Measurements from ENCODE around the gene PVALEF. TPM values are rescaled to one million over a fixed set of nuclear protein-coding genes. Genes with fewer than 3 reads are reported as not detected.

The PVALEF gene
- total RNA-seq = not detected

DNA sequence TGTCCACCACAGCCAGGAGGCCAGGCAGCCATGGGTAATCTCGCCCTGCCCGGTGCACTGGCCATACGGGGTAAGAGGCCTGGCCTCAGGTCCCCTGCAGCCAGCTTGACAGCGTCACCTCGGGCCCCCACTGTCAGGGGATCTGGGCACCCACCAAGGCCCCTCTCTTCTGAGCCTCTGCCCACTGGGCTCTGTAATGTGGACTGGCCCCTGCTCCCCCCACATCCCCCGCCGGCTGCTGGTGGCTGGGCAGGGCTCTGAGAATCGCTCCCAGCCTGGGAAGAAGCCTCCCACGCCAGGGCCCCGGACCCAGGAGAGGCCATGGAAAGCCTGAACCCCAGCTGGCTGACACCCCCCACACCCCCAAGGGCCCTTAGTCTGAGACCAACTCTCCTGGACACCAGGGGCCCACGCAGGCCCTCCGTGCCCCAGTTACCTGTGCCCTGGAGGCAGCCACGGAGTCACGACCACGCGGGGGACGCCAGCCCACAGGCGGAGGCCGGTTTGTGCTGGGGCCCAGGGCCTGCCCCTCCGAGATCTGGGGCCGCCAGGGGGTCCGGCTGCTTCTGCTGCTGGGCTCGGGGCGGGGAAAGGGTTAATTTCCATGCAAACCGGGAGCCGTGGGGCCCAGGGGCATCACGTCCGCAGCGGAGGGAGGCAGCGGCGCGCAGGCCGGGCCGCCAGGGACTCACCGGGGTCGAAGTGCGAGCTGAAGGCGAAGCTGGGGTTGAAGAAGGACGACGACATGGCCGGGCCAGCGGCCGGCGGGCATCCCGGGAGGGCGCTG, at the start of gene PVALEF:
Gene PVALEF (plus strand): TSS at position 262 of the 787 bp plus-strand sequence. CDS start 15,720 bp downstream, outside the sequence.
- intact Hi-C loops (cut with DNase I) = no loop called here
- no peaks in the 10 kb centered on the region for H3K36me3 ChIP-seq
- peaks cover 10 to 14% of the 10 kb centered on the region in 2 donors for H3K4me1 ChIP-seq
- 0 to 45% methylated on average over 6 to 9 of the region's 46 CpGs for WGBS, 2 donors
- no peak within 1 kb of the TSS for H3K27ac ChIP-seq
- no peaks in the 10 kb centered on the region for H3K9me3 ChIP-seq
- H3K4me3 ChIP-seq (replicated peaks in 1 of 3) = peak within 1 kb of the TSS; percentile 0 to 34 (median 11)
- DNase-seq = peak; percentile 16 to 18
- TF ChIP-seq, protein P1, sequence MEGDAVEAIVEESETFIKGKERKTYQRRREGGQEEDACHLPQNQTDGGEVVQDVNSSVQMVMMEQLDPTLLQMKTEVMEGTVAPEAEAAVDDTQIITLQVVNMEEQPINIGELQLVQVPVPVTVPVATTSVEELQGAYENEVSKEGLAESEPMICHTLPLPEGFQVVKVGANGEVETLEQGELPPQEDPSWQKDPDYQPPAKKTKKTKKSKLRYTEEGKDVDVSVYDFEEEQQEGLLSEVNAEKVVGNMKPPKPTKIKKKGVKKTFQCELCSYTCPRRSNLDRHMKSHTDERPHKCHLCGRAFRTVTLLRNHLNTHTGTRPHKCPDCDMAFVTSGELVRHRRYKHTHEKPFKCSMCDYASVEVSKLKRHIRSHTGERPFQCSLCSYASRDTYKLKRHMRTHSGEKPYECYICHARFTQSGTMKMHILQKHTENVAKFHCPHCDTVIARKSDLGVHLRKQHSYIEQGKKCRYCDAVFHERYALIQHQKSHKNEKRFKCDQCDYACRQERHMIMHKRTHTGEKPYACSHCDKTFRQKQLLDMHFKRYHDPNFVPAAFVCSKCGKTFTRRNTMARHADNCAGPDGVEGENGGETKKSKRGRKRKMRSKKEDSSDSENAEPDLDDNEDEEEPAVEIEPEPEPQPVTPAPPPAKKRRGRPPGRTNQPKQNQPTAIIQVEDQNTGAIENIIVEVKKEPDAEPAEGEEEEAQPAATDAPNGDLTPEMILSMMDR (IDR thresholded peaks at IDR 0.05) = no peak
- no peak for TF ChIP-seq POLR2A (IDR thresholded peaks at IDR 0.05)
- no peaks in the 10 kb centered on the region for H3K27me3 ChIP-seq

- peak; percentile 24 to 27 for DNase-seq
- 84 to 91% methylated on average over 15 to 16 of the region's 22 CpGs for WGBS, 2 donors
- Histone ChIP-seq H3K4me1 (peaks cover 6 to 13% of the 10 kb centered on the region in 2 donors), H3K27ac (no peak overlapping the region), H3K27me3 (no peaks in the 10 kb centered on the region), H3K4me3 (replicated peaks in 1 of 3) (no peak overlapping the region), H3K36me3 (no peaks in the 10 kb centered on the region), H3K9me3 (no peaks in the 10 kb centered on the region)
- intact Hi-C loops (cut with DNase I) = no loop called here
- TF ChIP-seq, protein P1 (IDR thresholded peaks at IDR 0.05) = no peak
- no peak for TF ChIP-seq POLR2A (IDR thresholded peaks at IDR 0.05)
These were observed 49.4 kb upstream of the PVALEF start for GRCh38 chr17:81115749-81116464.

- DNase-seq = no peak
- H3K27ac ChIP-seq = no peak overlapping the region
- intact Hi-C loops (cut with DNase I) = no loop called here
- H3K27me3 ChIP-seq = no peaks in the 10 kb centered on the region
- no peak overlapping the region for H3K4me3 ChIP-seq (replicated peaks in 1 of 3)
- no peaks in the 10 kb centered on the region for H3K36me3 ChIP-seq
- peaks cover 6 to 13% of the 10 kb centered on the region in 2 donors for H3K4me1 ChIP-seq
- TF ChIP-seq POLR2A (IDR thresholded peaks at IDR 0.05) = no peak
- TF ChIP-seq, protein P1 (IDR thresholded peaks at IDR 0.05) = no peak
- WGBS, 2 donors = 90 to 96% methylated on average over 5 of the region's 8 CpGs
- H3K9me3 ChIP-seq = no peaks in the 10 kb centered on the region
These were observed 48.6 kb upstream of the PVALEF start for GRCh38 chr17:81116704-81117103.

DNA sequence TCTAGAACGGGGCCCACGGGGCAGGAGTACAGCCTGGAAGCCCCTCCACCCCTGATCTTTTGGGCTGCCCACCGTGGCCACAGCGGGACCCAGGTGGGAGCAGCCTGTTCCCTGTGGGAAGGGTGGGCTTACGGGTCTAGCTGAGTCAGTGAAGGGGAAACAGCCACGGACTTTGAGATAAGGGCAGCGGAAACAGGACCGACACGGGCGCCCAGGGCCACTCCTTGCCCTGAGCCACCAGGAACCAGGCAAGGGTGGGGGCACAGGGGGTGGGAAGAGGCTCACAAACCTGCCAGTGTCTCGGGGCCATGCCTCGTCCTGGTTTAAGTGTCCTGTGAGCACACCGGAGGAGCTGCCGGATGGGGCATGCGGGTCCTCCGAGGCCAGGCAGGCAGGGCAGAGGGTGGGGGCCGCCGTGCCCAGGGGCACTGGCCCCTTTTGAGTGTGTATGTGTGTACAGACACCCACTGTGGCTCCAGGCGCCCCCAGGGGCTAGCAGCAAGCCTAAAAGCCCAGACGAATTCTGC, 47.6 kb upstream of the PVALEF start:
- Histone ChIP-seq H3K27ac (no peak overlapping the region), H3K9me3 (no peaks in the 10 kb centered on the region), H3K27me3 (no peaks in the 10 kb centered on the region), H3K4me3 (replicated peaks in 1 of 3) (no peak overlapping the region), H3K36me3 (no peaks in the 10 kb centered on the region), H3K4me1 (peaks cover 6 to 13% of the 10 kb centered on the region in 2 donors)
- 91% methylated on average over 7 to 8 of the region's 20 CpGs for WGBS, 2 donors
- intact Hi-C loops (cut with DNase I) = no loop called here
- TF ChIP-seq, protein P1 (IDR thresholded peaks at IDR 0.05) = no peak
- TF ChIP-seq POLR2A (IDR thresholded peaks at IDR 0.05) = no peak
- no peak for DNase-seq
